ENCODE measurements around the gene REXO5. TPM values are rescaled to one million over a fixed set of nuclear protein-coding genes. Genes with fewer than 3 reads are reported as not detected.

The REXO5 gene
- total and polyA plus RNA-seq, 2 of the 13 experiments (the other 11 are each of a cell fraction or from before 2014, with no cell fraction given) = 5.9 to 13.1 TPM

GRCh38 chr16:20774703-20775362 lies 31.5 kb upstream of the REXO5 start (continued):
- TF ChIP-seq ZNF512B (CRISPR knock-in tag; IDR thresholded peaks at IDR 0.05; ENCODE audit: borderline replicate concordance) (0 out of 2 replicates have a peak, but pooled peaks have one; percentile 64), ARID4A (CRISPR knock-in tag; IDR thresholded peaks at IDR 0.05; ENCODE audit: borderline replicate concordance) (0 out of 2 replicates have a peak, but pooled peaks have one; percentile 10), ZNF670 (CRISPR knock-in tag; IDR thresholded peaks at IDR 0.05; ENCODE audit: borderline replicate concordance) (no peak), PHF5A (CRISPR knock-in tag; IDR thresholded peaks at IDR 0.05; ENCODE audit: low read depth, unreplicated experiment) (no peak), RBM39 (IDR thresholded peaks at IDR 0.05; ENCODE audit: low read depth, low read length, poor library complexity, severe bottlenecking) (no peak), ZKSCAN8 (CRISPR knock-in tag; IDR thresholded peaks at IDR 0.05; ENCODE audit: borderline replicate concordance) (no peak), PCBP1 (IDR thresholded peaks at IDR 0.05; ENCODE audit: borderline replicate concordance, low read depth, low read length) (no peak), TSC22D2 (CRISPR knock-in tag; IDR thresholded peaks at IDR 0.05; ENCODE audit: borderline replicate concordance) (no peak), ZFP91 (CRISPR knock-in tag; IDR thresholded peaks at IDR 0.05; ENCODE audit: borderline replicate concordance) (peak; percentile 63), PHF8 (CRISPR knock-in tag; IDR thresholded peaks at IDR 0.05) (no peak), MNT (IDR thresholded peaks at IDR 0.05) (no peak), SATB2 (CRISPR knock-in tag; IDR thresholded peaks at IDR 0.05) (no peak), ZMYM3 (CRISPR knock-in tag; IDR thresholded peaks at IDR 0.05) (no peak), CREBL2 (CRISPR knock-in tag; IDR thresholded peaks at IDR 0.05; ENCODE audit: borderline replicate concordance) (no peak), GLMP (CRISPR knock-in tag; IDR thresholded peaks at IDR 0.05; ENCODE audit: borderline replicate concordance) (no peak), ZNF20 (CRISPR knock-in tag; IDR thresholded peaks at IDR 0.05) (no peak)

All from HepG2 (cell line).